Tibial nerve (tissue), 3 donors: ENCODE data around the gene NOTCH4.

Experiments used
- POLR2A ChIP-seq, 2 donors: fragments of 450-650 bp; IDR thresholded peaks; one replicate each; pipeline ENCODE4 v1.6.1; 2017; ENCODE audit warnings: antibody characterized with exemption in 2 of 2, mild to moderate bottlenecking in 2 of 2, moderate library complexity in 2 of 2
- TF ChIP-seq, protein P1 (sequence below), 5 experiments: fragments of 200-600 bp in 3 of 5; fragments of 450-650 bp in 2 of 5; sonication (generic) in 3 of 5; IDR thresholded peaks; one replicate each; pipeline ENCODE4 v1.5.1; 2016 to 2019; ENCODE audit warnings: antibody characterized with exemption in 5 of 5, mild to moderate bottlenecking in 3 of 5, moderate library complexity in 2 of 5

GRCh38 chr6:32213649-32214048, 10.2 kb downstream of the NOTCH4 start:
- TF ChIP-seq POLR2A (IDR thresholded peaks at IDR 0.05) = no peak
- TF ChIP-seq, protein P1, sequence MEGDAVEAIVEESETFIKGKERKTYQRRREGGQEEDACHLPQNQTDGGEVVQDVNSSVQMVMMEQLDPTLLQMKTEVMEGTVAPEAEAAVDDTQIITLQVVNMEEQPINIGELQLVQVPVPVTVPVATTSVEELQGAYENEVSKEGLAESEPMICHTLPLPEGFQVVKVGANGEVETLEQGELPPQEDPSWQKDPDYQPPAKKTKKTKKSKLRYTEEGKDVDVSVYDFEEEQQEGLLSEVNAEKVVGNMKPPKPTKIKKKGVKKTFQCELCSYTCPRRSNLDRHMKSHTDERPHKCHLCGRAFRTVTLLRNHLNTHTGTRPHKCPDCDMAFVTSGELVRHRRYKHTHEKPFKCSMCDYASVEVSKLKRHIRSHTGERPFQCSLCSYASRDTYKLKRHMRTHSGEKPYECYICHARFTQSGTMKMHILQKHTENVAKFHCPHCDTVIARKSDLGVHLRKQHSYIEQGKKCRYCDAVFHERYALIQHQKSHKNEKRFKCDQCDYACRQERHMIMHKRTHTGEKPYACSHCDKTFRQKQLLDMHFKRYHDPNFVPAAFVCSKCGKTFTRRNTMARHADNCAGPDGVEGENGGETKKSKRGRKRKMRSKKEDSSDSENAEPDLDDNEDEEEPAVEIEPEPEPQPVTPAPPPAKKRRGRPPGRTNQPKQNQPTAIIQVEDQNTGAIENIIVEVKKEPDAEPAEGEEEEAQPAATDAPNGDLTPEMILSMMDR (IDR thresholded peaks at IDR 0.05) = no peak
